Osteoblast (primary cell): ENCODE results near the gene BIK. TPM values are rescaled to one million over a fixed set of nuclear protein-coding genes. Genes with fewer than 3 reads are reported as not detected.

Experiments
- DNase-seq: peaks from one replicate; pipeline ENCODE4 v3.0.0; 2011; ENCODE audit warnings: low spot score, mixed read lengths; ENCODE audit not compliant: insufficient read length; ENCODE audit errors: missing footprints
- H2AFZ ChIP-seq: 2 replicates; pipeline ENCODE4 v1.6.0; 2011; ENCODE audit warnings: mild to moderate bottlenecking, low read length
- H3K27ac ChIP-seq: 2 replicates; pipeline ENCODE4 v1.5.1; 2011; ENCODE audit warnings: mild to moderate bottlenecking, low read depth, low read length, moderate library complexity
- H3K27me3 ChIP-seq: 2 replicates; pipeline ENCODE4 v1.6.0; 2012; ENCODE audit warnings: mild to moderate bottlenecking, control low read depth, inconsistent platforms, low read length, moderate library complexity; ENCODE audit not compliant: insufficient read depth
- H3K36me3 ChIP-seq: 2 replicates; pipeline ENCODE4 v1.5.1; 2011; ENCODE audit warnings: mild to moderate bottlenecking, low read length, control low read depth, moderate library complexity; ENCODE audit not compliant: insufficient read depth
- H3K4me1 ChIP-seq: 2 replicates; pipeline ENCODE4 v1.5.1; 2011; ENCODE audit warnings: mild to moderate bottlenecking, low read length, control low read depth, moderate library complexity; ENCODE audit not compliant: insufficient read depth
- H3K4me2 ChIP-seq: 2 replicates; pipeline ENCODE4 v1.6.0; 2011; ENCODE audit warnings: mild to moderate bottlenecking, low read length; ENCODE audit not compliant: insufficient read depth
- H3K4me3 ChIP-seq: fragments of 200-600 bp; sonication (generic); 3 replicates; pipeline ENCODE4 v1.5.1; 2012; ENCODE audit warnings: mild to moderate bottlenecking, low read length, inconsistent platforms; ENCODE audit not compliant: insufficient read depth
- H3K79me2 ChIP-seq: 2 replicates; pipeline ENCODE4 v1.6.0; 2012; ENCODE audit warnings: mild to moderate bottlenecking, low read length, control low read depth, inconsistent platforms; ENCODE audit not compliant: insufficient read depth
- H3K9me3 ChIP-seq: 2 replicates; pipeline ENCODE4 v1.5.1; 2011; ENCODE audit warnings: low read depth, low read length, control low read depth
- H4K20me1 ChIP-seq: 2 replicates; pipeline ENCODE4 v1.6.0; 2012; ENCODE audit warnings: mild to moderate bottlenecking, low read length, control low read depth; ENCODE audit not compliant: insufficient read depth
- total RNA-seq: library from RNA; depleted of rRNA; stranded (reverse); fragments of >200 nt; gene quantifications from 2 replicates; pipeline ENCODE4 v1.2.3, GENCODE V29; 2012
- TF ChIP-seq, protein P1 (sequence below): IDR thresholded peaks from 2 replicates; pipeline ENCODE4 v1.5.1; 2011; ENCODE audit warnings: mild to moderate bottlenecking, low read depth, low read length, moderate library complexity; ENCODE audit errors: extremely low read depth

Gene BIK
- total RNA-seq, 1 donor = not detected

DNA sequence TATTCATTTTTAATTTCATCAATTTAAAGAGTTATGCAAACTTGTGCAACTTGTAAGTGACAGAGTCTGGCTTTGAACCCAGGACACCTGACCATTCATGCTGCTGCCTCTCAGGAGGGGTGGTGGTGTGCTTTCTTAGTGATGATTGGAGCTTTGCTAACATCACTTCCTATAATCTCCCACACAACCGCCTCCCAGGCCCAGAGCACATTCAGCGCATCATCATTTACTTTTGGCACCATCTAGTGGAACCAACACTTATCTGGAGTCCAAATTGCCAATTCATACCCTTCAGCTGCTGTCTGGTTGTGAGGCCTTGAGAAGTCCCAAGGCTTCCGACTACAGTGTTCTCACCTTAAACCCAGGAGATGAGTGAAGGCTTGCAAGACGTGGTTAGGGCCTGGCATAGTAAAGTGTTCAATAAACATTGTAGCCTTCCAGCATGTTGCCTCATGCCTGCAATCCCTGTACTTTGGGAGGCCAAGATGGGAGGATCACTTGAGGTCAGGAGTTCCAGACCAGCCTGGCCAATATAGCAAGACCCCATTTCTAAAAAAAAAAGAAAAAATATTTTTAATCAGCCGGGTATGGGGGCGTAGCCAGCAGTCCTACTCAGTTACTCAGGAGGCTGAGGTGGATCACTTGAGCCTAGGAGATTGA lies 20.3 kb upstream of the BIK start:
- Histone ChIP-seq H3K4me2 (no peak overlapping the region), H3K4me3 (no peak overlapping the region), H3K4me1 (no peaks in the 10 kb centered on the region), H3K79me2 (peaks cover 5% of the 10 kb centered on the region), H4K20me1 (no peaks in the 10 kb centered on the region), H3K27me3 (peaks cover 3% of the 10 kb centered on the region), H3K27ac (no peak overlapping the region), H3K9me3 (no peaks in the 10 kb centered on the region), H2AFZ (no peak overlapping the region), H3K36me3 (peaks cover 4% of the 10 kb centered on the region)
- peak; percentile 97 for DNase-seq
- TF ChIP-seq, protein P1, sequence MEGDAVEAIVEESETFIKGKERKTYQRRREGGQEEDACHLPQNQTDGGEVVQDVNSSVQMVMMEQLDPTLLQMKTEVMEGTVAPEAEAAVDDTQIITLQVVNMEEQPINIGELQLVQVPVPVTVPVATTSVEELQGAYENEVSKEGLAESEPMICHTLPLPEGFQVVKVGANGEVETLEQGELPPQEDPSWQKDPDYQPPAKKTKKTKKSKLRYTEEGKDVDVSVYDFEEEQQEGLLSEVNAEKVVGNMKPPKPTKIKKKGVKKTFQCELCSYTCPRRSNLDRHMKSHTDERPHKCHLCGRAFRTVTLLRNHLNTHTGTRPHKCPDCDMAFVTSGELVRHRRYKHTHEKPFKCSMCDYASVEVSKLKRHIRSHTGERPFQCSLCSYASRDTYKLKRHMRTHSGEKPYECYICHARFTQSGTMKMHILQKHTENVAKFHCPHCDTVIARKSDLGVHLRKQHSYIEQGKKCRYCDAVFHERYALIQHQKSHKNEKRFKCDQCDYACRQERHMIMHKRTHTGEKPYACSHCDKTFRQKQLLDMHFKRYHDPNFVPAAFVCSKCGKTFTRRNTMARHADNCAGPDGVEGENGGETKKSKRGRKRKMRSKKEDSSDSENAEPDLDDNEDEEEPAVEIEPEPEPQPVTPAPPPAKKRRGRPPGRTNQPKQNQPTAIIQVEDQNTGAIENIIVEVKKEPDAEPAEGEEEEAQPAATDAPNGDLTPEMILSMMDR = peak; percentile 74

DNA sequence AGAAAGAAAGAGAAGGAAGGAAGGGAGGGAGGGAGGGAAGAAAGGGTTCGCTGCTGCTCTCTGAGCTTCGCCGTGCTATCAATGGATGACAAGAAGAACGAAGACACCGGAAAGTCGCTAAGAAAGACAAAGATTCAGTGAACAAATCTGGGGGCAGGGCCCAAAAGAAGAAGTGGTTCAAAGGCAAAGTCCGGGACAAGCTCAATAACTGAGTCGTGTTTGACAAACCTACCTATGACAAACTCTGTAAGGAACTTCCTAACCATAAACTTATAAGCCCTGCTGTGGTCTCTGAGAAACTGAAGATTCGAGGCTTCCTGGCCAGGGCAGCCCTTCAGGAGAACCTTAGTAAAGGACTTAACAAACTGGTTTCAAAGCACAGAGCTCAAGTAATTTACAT lies 18.5 kb upstream of the BIK start:
- Histone ChIP-seq H3K79me2 (peaks cover 5% of the 10 kb centered on the region), H3K27ac (no peak overlapping the region), H3K4me1 (no peaks in the 10 kb centered on the region), H4K20me1 (no peaks in the 10 kb centered on the region), H3K4me3 (no peak overlapping the region), H2AFZ (no peak overlapping the region), H3K4me2 (no peak overlapping the region), H3K36me3 (no peaks in the 10 kb centered on the region), H3K9me3 (peaks cover 2% of the 10 kb centered on the region), H3K27me3 (peaks cover 3% of the 10 kb centered on the region)
- TF ChIP-seq, protein P1 = no peak
- no peak for DNase-seq

DNA sequence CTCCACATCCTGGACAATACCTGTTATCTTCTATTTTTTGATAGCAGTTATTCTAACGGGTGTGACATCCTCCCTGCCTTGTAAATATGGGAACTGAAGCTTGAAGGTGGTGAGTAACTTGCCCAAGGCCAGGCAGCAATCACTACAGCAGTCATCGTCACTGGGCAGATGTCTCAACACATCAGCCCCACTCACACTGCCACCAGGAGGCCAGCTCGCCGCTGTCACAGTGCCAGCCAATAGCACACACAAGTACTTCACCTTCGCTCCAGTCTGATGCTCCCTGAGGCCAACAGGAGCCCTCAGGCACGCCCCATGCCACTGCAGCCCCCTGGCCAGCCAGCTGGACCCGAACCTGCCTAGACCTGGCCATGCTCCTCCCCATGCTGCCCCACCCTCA lies 16.5 kb upstream of the BIK start:
- TF ChIP-seq, protein P1 = no peak
- DNase-seq = peak; percentile 72
- Histone ChIP-seq H3K36me3 (no peaks in the 10 kb centered on the region), H3K9me3 (peaks cover 2% of the 10 kb centered on the region), H3K27ac (no peak overlapping the region), H3K4me3 (no peak overlapping the region), H3K4me1 (no peaks in the 10 kb centered on the region), H3K4me2 (no peak overlapping the region), H3K79me2 (no peaks in the 10 kb centered on the region), H3K27me3 (peaks cover 3% of the 10 kb centered on the region), H2AFZ (no peak overlapping the region), H4K20me1 (no peaks in the 10 kb centered on the region)

DNA sequence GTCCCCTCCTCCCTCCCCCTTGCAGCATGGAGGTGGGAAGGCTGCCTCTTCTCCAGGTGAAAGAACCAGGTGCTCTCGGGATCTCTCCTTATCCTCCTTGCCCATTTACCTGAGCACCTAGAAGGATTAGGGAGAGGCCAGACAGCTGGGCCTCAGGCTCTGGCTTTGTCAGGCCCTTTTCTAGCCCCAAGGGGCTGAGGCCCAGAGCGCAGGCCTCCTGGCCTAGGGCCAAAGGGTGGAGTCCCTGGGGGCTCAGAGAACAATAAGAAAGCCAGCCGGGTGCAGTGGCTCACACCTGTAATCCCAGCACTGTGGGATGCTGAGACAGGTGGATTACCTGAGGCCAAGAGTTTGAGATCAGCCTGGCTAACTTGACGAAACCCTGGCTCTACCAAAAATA lies 16.0 kb upstream of the BIK start:
- Histone ChIP-seq H3K36me3 (no peaks in the 10 kb centered on the region), H2AFZ (no peak overlapping the region), H3K27ac (no peak overlapping the region), H3K4me3 (no peak overlapping the region), H3K79me2 (no peaks in the 10 kb centered on the region), H3K9me3 (peaks cover 2% of the 10 kb centered on the region), H3K27me3 (peaks cover 3% of the 10 kb centered on the region), H4K20me1 (no peaks in the 10 kb centered on the region), H3K4me1 (no peaks in the 10 kb centered on the region), H3K4me2 (no peak overlapping the region)
- DNase-seq = no peak
- TF ChIP-seq, protein P1 = no peak
